K562 (cell line): ENCODE results near the gene ING2. TPM values are rescaled to one million over a fixed set of nuclear protein-coding genes. Genes with fewer than 3 reads are reported as not detected.

Source experiments
- ARID1B ChIP-seq: fragments of 450-650 bp; IDR thresholded peaks from 2 replicates; pipeline ENCODE4 v1.6.1; 2016; ENCODE audit warnings: antibody characterized with exemption, mild to moderate bottlenecking, inconsistent platforms
- CHD1 ChIP-seq: fragments of 200-600 bp; sonication (generic); IDR thresholded peaks from one replicate; pipeline ENCODE4 v1.6.1; 2012; ENCODE audit warnings: mild to moderate bottlenecking, moderate library complexity, low read length, inconsistent platforms
- COPS2 ChIP-seq: fragments of 450-650 bp; conservative IDR thresholded peaks from 2 replicates; pipeline ENCODE4 v1.6.1; 2016; ENCODE audit warnings: mild to moderate bottlenecking, moderate library complexity
- CREB5 ChIP-seq: fragments of 250-450 bp; sonication (Bioruptor Pico); IDR thresholded peaks from 2 replicates; pipeline ENCODE4 v1.5.0; 2020; ENCODE audit warnings: mild to moderate bottlenecking
- DACH1 ChIP-seq: fragments of 450-650 bp; IDR thresholded peaks from 2 replicates; pipeline ENCODE4 v1.6.1; 2018; ENCODE audit not compliant: partially characterized antibody
- DDX20 ChIP-seq: fragments of 450-650 bp; IDR thresholded peaks from 2 replicates; pipeline ENCODE4 v1.6.1; 2016; ENCODE audit warnings: missing genetic modification characterization, low read depth, mild to moderate bottlenecking, missing compliant biosample characterization, moderate library complexity
- FOXA3 ChIP-seq, 2 experiments: fragments of 450-650 bp in 1 of 2; sonication (generic) in 1 of 2; formaldehyde crosslinking; IDR thresholded peaks in 1 of 2; conservative IDR thresholded peaks in 1 of 2; 2 replicates each; pipeline versions ENCODE4 v1.4.0 to v1.8.0; 2020 to 2022; ENCODE audit warnings: mild to moderate bottlenecking in 2 of 2, missing genetic modification reagents in 1 of 2
- GABPA ChIP-seq: fragments of 200-800 bp; sonication (Bioruptor generic); conservative IDR thresholded peaks from 2 replicates; pipeline ENCODE4 v1.6.1; 2016; ENCODE audit warnings: low read depth, missing genetic modification characterization, missing compliant biosample characterization
- GATAD2B ChIP-seq: fragments of 450-650 bp; IDR thresholded peaks from 2 replicates; pipeline ENCODE4 v1.6.1; 2017; ENCODE audit warnings: mild to moderate bottlenecking, borderline replicate concordance
- HES1 ChIP-seq: fragments of 450-650 bp; IDR thresholded peaks from 2 replicates; pipeline ENCODE4 v1.6.1; 2016; ENCODE audit warnings: low read depth, mild to moderate bottlenecking, moderate library complexity
- HMG20B ChIP-seq: fragments of 250-450 bp; sonication (Bioruptor Pico); IDR thresholded peaks from 2 replicates; pipeline ENCODE4 v1.5.0; 2021; ENCODE audit warnings: mild to moderate bottlenecking
- HNRNPH1 ChIP-seq: fragments of 200-400 bp; formaldehyde crosslinking; optimal IDR thresholded peaks from 2 replicates; pipeline ENCODE3; 2017; ENCODE audit warnings: low read depth, mild to moderate bottlenecking, low read length, moderate library complexity
- NFE2L1 ChIP-seq: fragments of 450-650 bp; IDR thresholded peaks from 2 replicates; pipeline ENCODE4 v1.6.1; 2016; ENCODE audit warnings: missing genetic modification characterization, low read depth, mild to moderate bottlenecking, missing compliant biosample characterization, moderate library complexity, borderline replicate concordance
- POLR2G ChIP-seq: fragments of 200-400 bp; formaldehyde crosslinking; IDR thresholded peaks from 2 replicates; pipeline ENCODE4 v1.6.1; 2017; ENCODE audit warnings: low read depth, mild to moderate bottlenecking, antibody characterized with exemption, low read length, moderate library complexity
- SRSF3 ChIP-seq: fragments of 200-400 bp; formaldehyde crosslinking; IDR thresholded peaks from 2 replicates; pipeline ENCODE4 v1.6.1; 2016; ENCODE audit warnings: mild to moderate bottlenecking, low read length, moderate library complexity; ENCODE audit not compliant: insufficient read depth
- ZNF133 ChIP-seq: fragments of 250-450 bp; sonication (Bioruptor Pico); IDR thresholded peaks from 2 replicates; pipeline ENCODE4 v1.4.0; 2020; ENCODE audit warnings: mild to moderate bottlenecking
- ZNF277 ChIP-seq: fragments of 250-450 bp; sonication (Bioruptor Pico); IDR thresholded peaks from 2 replicates; pipeline ENCODE4 v1.8.0; 2022; ENCODE audit warnings: inconsistent platforms, mild to moderate bottlenecking, moderate library complexity, borderline replicate concordance
- ZNF583 ChIP-seq: fragments of 250-450 bp; sonication (Bioruptor Pico); IDR thresholded peaks from 2 replicates; pipeline ENCODE4 v1.4.0; 2020
- ZNF764 ChIP-seq: fragments of 250-450 bp; sonication (Bioruptor Pico); IDR thresholded peaks from 2 replicates; pipeline ENCODE4 v1.4.0; 2020; ENCODE audit warnings: low read depth, mild to moderate bottlenecking, moderate library complexity
- ZZZ3 ChIP-seq: fragments of 450-650 bp; IDR thresholded peaks from 2 replicates; pipeline ENCODE4 v1.6.1; 2016; ENCODE audit warnings: antibody characterized with exemption, mild to moderate bottlenecking, moderate library complexity
- polyA plus RNA-seq, 8 experiments: library from polyadenylated mRNA; depleted of rRNA in 4 of 8; stranded (reverse) in 5 of 8; unstranded in 3 of 8; fragments of >200 nt; fragmentation: Nextera tagmentation in 2 of 8; fragmentation: Illumina TruSeq in 1 of 8; extraction: Ambion mirVana in 2 of 8; extraction: Trizol in 1 of 8; gene quantifications; 2 replicates each; pipeline versions ENCODE4 v1.2.1 to v1.2.3, GENCODE V29; 2011 to 2014; ENCODE audit warnings: inconsistent platforms in 1 of 8, missing spikeins in 1 of 8
- total RNA-seq, 7 experiments: library from RNA; depleted of rRNA in 6 of 7; stranded (reverse); fragments of >200 nt in 6 of 7; fragmentation: Illumina TruSeq in 2 of 7; extraction: Trizol in 2 of 7; gene quantifications; 2 replicates each; pipeline versions ENCODE4 v1.2.1 to v1.2.3, GENCODE V29; 2011 to 2021; ENCODE audit warnings: low replicate concordance in 1 of 7
- TF ChIP-seq, protein P1 (sequence below): IDR thresholded peaks from 2 replicates; pipeline ENCODE4 v1.6.1; 2012; ENCODE audit warnings: low read depth, low read length, improper control_type of control experiment, borderline replicate concordance
- TF ChIP-seq, protein P2 (sequence below): fragments of 250-450 bp; sonication (Bioruptor Pico); IDR thresholded peaks from 2 replicates; pipeline ENCODE4 v1.4.0; 2020; ENCODE audit warnings: mild to moderate bottlenecking

The ING2 gene
- total and polyA plus RNA-seq, 9 of the 15 experiments (the other 6 are each of a cell fraction or from before 2014, with no cell fraction given), result 2.9 to 21.4 (median 12.4) TPM

GRCh38 chr4:183505611-183506388 is 942 bp downstream of the ING2 start (continued):
- TF ChIP-seq DACH1 (no peak), GATAD2B (no peak), ZNF277 (CRISPR knock-in tag) (no peak), POLR2G (peak; percentile 82), ARID1B (no peak), COPS2 (no peak), HNRNPH1 (no peak), HES1 (no peak), CREB5 (CRISPR knock-in tag) (no peak), ZNF583 (CRISPR knock-in tag) (no peak), SRSF3 (no peak), GABPA (tag) (peak; percentile 95), DDX20 (tag) (no peak), HMG20B (CRISPR knock-in tag) (no peak), FOXA3 (CRISPR knock-in tag; conservative IDR thresholded peaks at IDR 0.05 in 1 of 2, IDR thresholded peaks at IDR 0.05 in 1 of 2) (no peak), ZZZ3 (no peak), CHD1 (no peak), NFE2L1 (tag) (no peak), ZNF133 (no peak), ZNF764 (CRISPR knock-in tag) (no peak)
- TF ChIP-seq, protein P1, sequence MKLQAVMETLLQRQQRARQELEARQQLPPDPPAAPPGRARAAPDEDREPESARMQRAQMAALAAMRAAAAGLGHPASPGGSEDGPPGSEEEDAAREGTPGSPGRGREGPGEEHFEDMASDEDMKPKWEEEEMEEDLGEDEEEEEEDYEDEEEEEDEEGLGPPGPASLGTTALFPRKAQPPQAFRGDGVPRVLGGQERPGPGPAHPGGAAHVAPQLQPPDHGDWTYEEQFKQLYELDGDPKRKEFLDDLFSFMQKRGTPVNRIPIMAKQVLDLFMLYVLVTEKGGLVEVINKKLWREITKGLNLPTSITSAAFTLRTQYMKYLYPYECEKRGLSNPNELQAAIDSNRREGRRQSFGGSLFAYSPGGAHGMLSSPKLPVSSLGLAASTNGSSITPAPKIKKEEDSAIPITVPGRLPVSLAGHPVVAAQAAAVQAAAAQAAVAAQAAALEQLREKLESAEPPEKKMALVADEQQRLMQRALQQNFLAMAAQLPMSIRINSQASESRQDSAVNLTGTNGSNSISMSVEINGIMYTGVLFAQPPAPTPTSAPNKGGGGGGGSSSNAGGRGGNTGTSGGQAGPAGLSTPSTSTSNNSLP, result no peak
- TF ChIP-seq, protein P2, sequence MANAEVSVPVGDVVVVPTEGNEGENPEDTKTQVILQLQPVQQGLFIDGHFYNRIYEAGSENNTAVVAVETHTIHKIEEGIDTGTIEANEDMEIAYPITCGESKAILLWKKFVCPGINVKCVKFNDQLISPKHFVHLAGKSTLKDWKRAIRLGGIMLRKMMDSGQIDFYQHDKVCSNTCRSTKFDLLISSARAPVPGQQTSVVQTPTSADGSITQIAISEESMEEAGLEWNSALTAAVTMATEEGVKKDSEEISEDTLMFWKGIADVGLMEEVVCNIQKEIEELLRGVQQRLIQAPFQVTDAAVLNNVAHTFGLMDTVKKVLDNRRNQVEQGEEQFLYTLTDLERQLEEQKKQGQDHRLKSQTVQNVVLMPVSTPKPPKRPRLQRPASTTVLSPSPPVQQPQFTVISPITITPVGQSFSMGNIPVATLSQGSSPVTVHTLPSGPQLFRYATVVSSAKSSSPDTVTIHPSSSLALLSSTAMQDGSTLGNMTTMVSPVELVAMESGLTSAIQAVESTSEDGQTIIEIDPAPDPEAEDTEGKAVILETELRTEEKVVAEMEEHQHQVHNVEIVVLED (CRISPR knock-in tag), result no peak
